ENCODE measurements around the gene EEFSEC. TPM values are rescaled to one million over a fixed set of nuclear protein-coding genes. Genes with fewer than 3 reads are reported as not detected.

Gene EEFSEC
- total RNA-seq, 1 donor from 2014 or later = 0.92 TPM

GRCh38 chr3:128166971-128167453, 13.7 kb downstream of the EEFSEC start:
- peak; percentile 34 for DNase-seq (ENCODE audit: low spot score)
- no peaks in the 10 kb centered on the region for H3K79me2 ChIP-seq (ENCODE audit: low read depth)
- no peak overlapping the region for H3K27ac ChIP-seq
- H3K4me3 ChIP-seq = no peak overlapping the region
- no peaks in the 10 kb centered on the region for H3K36me3 ChIP-seq
- H3K9me3 ChIP-seq (ENCODE audit: low read depth) = no peaks in the 10 kb centered on the region
- TF ChIP-seq CTCF (IDR thresholded peaks at IDR 0.05) (no peak), EZH2 (IDR thresholded peaks at IDR 0.05) (no peak), EZH2phosphoT487 (IDR thresholded peaks at IDR 0.05) (no peak)
- peaks cover 54% of the 10 kb centered on the region for H3K4me1 Mint-ChIP-seq
- H3K9ac ChIP-seq = no peak overlapping the region
- peak overlapping the region; percentile 60 for H3K4me3 Mint-ChIP-seq
- peaks cover 3% of the 10 kb centered on the region for H3K27me3 Mint-ChIP-seq (ENCODE audit: insufficient read depth, low read depth)
- H4K20me1 ChIP-seq (ENCODE audit: low read depth) = peaks cover 27% of the 10 kb centered on the region
- H3F3A ChIP-seq (ENCODE audit: low read depth) = peaks cover 18% of the 10 kb centered on the region
- no peak overlapping the region for H2AFZ ChIP-seq (replicated peaks)
- peaks cover 28% of the 10 kb centered on the region for H3K4me1 ChIP-seq
- H3K4me2 ChIP-seq = peak overlapping the region; percentile 24
- no peaks in the 10 kb centered on the region for H3K9me3 Mint-ChIP-seq
- no peaks in the 10 kb centered on the region for H3K27me3 ChIP-seq
- H3K27ac Mint-ChIP-seq = peak overlapping the region; percentile 50
- peaks cover 1% of the 10 kb centered on the region for H3K36me3 Mint-ChIP-seq

GRCh38 chr3:128167646-128167972, 14.3 kb downstream of the EEFSEC start:
- peaks cover 1% of the 10 kb centered on the region for H3K36me3 Mint-ChIP-seq
- H3K27me3 Mint-ChIP-seq (ENCODE audit: insufficient read depth, low read depth) = peaks cover 3% of the 10 kb centered on the region
- peaks cover 54% of the 10 kb centered on the region for H3K4me1 Mint-ChIP-seq
- Histone ChIP-seq H3K36me3 (no peaks in the 10 kb centered on the region), H3K4me3 (no peak overlapping the region), H3F3A (ENCODE audit: low read depth) (peaks cover 18% of the 10 kb centered on the region), H4K20me1 (ENCODE audit: low read depth) (peaks cover 27% of the 10 kb centered on the region), H3K79me2 (ENCODE audit: low read depth) (no peaks in the 10 kb centered on the region), H3K27me3 (no peaks in the 10 kb centered on the region), H3K4me1 (peaks cover 28% of the 10 kb centered on the region), H2AFZ (replicated peaks) (no peak overlapping the region), H3K27ac (no peak overlapping the region), H3K9me3 (ENCODE audit: low read depth) (no peaks in the 10 kb centered on the region), H3K9ac (no peak overlapping the region), H3K4me2 (no peak overlapping the region)
- H3K4me3 Mint-ChIP-seq = peak overlapping the region; percentile 66
- H3K9me3 Mint-ChIP-seq = no peaks in the 10 kb centered on the region
- TF ChIP-seq EZH2 (IDR thresholded peaks at IDR 0.05) (no peak), EZH2phosphoT487 (IDR thresholded peaks at IDR 0.05) (no peak), CTCF (IDR thresholded peaks at IDR 0.05) (no peak)
- DNase-seq (ENCODE audit: low spot score) = no peak
- peak overlapping the region; percentile 78 for H3K27ac Mint-ChIP-seq

- H3K27me3 Mint-ChIP-seq (ENCODE audit: insufficient read depth, low read depth) = peaks cover 3% of the 10 kb centered on the region
- H3K27ac Mint-ChIP-seq = peak overlapping the region; percentile 78
- Histone ChIP-seq H4K20me1 (ENCODE audit: low read depth) (peaks cover 27% of the 10 kb centered on the region), H3K4me1 (peaks cover 28% of the 10 kb centered on the region), H3K9me3 (ENCODE audit: low read depth) (no peaks in the 10 kb centered on the region), H3K27me3 (no peaks in the 10 kb centered on the region), H3K9ac (no peak overlapping the region), H3K4me3 (no peak overlapping the region), H3K27ac (no peak overlapping the region), H3K79me2 (ENCODE audit: low read depth) (no peaks in the 10 kb centered on the region), H3K36me3 (no peaks in the 10 kb centered on the region), H2AFZ (replicated peaks) (no peak overlapping the region), H3K4me2 (no peak overlapping the region), H3F3A (ENCODE audit: low read depth) (peaks cover 18% of the 10 kb centered on the region)
- DNase-seq (ENCODE audit: low spot score) = peak; percentile 42
- TF ChIP-seq EZH2 (IDR thresholded peaks at IDR 0.05) (no peak), EZH2phosphoT487 (IDR thresholded peaks at IDR 0.05) (no peak), CTCF (IDR thresholded peaks at IDR 0.05) (no peak)
- H3K36me3 Mint-ChIP-seq = peaks cover 1% of the 10 kb centered on the region
- H3K4me3 Mint-ChIP-seq = peak overlapping the region; percentile 66
- peaks cover 55% of the 10 kb centered on the region for H3K4me1 Mint-ChIP-seq
- H3K9me3 Mint-ChIP-seq = no peaks in the 10 kb centered on the region
Observed at GRCh38 chr3:128167973-128168674, 14.8 kb downstream of the EEFSEC start.
